ENCODE measurements around the gene KLF9. TPM values are rescaled to one million over a fixed set of nuclear protein-coding genes. Genes with fewer than 3 reads are reported as not detected.

KLF9 gene
- total and polyA plus RNA-seq, 2 donors from 2014 or later: 23.5 to 100 TPM

DNA sequence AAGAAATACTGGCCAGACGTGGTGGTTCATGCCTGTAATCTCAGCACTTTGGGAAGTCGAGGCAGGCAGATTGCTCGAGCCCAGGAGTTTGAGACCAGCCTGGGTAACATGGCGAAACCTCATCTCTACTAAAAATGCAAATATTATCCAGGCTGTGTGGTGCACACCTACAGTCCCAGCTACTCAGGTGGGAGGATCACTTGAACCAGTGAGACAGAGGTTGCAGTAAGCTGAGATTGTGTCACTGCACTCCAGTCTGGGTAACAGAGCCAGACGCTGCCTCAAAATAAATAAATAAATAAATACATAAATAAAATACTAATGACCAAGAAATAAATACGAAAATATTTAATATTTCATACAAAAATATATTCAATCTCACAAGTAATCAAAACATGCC is 18.8 kb downstream of the KLF9 start:
- Histone ChIP-seq H3K36me3 (ENCODE audit: control insufficient read depth in 2 of 3, insufficient read depth in 3 of 3, low read length in 3 of 3) (no peaks in the 10 kb centered on the region), H3K9me3 (ENCODE audit: control insufficient read depth in 2 of 3, insufficient read depth in 1 of 3, low read length in 3 of 3) (no peaks in the 10 kb centered on the region), H3K4me1 (ENCODE audit: control insufficient read depth in 2 of 3, insufficient read depth in 2 of 3, low read depth in 1 of 3, low read length in 3 of 3) (peaks cover 0 to 53% (median 34%) of the 10 kb centered on the region in 3 donors), H3K27me3 (ENCODE audit: control insufficient read depth, insufficient read depth, low read length) (no peaks in the 10 kb centered on the region), H3K27ac (ENCODE audit: low read depth in 2 of 2, low read length in 2 of 2) (no peak overlapping the region), H3K4me3 (ENCODE audit: low read length in 3 of 3) (no peak overlapping the region), H3K9ac (ENCODE audit: low read length in 3 of 3) (no peak overlapping the region)
- FAIRE-seq: peak; percentile 29
- intact Hi-C loops (cut with DNase I): no loop called here
- DNase-seq: no peak
- TF ChIP-seq, protein P1, sequence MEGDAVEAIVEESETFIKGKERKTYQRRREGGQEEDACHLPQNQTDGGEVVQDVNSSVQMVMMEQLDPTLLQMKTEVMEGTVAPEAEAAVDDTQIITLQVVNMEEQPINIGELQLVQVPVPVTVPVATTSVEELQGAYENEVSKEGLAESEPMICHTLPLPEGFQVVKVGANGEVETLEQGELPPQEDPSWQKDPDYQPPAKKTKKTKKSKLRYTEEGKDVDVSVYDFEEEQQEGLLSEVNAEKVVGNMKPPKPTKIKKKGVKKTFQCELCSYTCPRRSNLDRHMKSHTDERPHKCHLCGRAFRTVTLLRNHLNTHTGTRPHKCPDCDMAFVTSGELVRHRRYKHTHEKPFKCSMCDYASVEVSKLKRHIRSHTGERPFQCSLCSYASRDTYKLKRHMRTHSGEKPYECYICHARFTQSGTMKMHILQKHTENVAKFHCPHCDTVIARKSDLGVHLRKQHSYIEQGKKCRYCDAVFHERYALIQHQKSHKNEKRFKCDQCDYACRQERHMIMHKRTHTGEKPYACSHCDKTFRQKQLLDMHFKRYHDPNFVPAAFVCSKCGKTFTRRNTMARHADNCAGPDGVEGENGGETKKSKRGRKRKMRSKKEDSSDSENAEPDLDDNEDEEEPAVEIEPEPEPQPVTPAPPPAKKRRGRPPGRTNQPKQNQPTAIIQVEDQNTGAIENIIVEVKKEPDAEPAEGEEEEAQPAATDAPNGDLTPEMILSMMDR (IDR thresholded peaks at IDR 0.05; ENCODE audit: borderline replicate concordance, extremely low read depth, insufficient read depth): no peak

DNA sequence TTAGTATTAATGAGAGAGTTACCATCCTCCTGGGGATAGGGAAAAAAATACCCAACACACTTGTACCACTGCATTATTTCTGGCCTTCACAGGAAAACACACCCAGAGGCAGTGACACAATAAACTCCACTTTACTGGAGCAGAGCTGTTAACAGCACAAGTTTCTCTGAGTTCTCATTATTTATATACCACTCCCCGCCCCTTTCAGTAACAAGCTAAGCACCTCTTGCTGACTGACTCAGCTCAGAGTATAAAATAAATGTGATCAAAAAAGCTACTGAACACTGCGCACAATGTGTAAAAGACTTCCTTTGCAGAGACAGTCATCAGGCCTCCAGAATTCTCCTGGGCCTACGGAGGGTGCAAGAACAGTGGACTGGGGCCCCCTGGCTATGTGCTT is 21.6 kb downstream of the KLF9 start:
- Histone ChIP-seq H3K36me3 (ENCODE audit: control insufficient read depth in 2 of 3, insufficient read depth in 3 of 3, low read length in 3 of 3) (no peaks in the 10 kb centered on the region), H3K9ac (ENCODE audit: low read length in 3 of 3) (no peak overlapping the region), H3K4me3 (ENCODE audit: low read length in 3 of 3) (peak overlapping the region in 1 of 3 donors; percentile 26), H3K27me3 (ENCODE audit: control insufficient read depth, insufficient read depth, low read length) (no peaks in the 10 kb centered on the region), H3K27ac (ENCODE audit: low read depth in 2 of 2, low read length in 2 of 2) (no peak overlapping the region), H3K9me3 (ENCODE audit: control insufficient read depth in 2 of 3, insufficient read depth in 1 of 3, low read length in 3 of 3) (no peaks in the 10 kb centered on the region), H3K4me1 (ENCODE audit: control insufficient read depth in 2 of 3, insufficient read depth in 2 of 3, low read depth in 1 of 3, low read length in 3 of 3) (peaks cover 0 to 43% (median 35%) of the 10 kb centered on the region in 3 donors)
- TF ChIP-seq, protein P1 (IDR thresholded peaks at IDR 0.05; ENCODE audit: borderline replicate concordance, extremely low read depth, insufficient read depth): no peak
- intact Hi-C loops (cut with DNase I): no loop called here
- FAIRE-seq: no peak
- no peak for DNase-seq

GRCh38 chr9:70392189-70392588 is 22.3 kb downstream of the KLF9 start:
- TF ChIP-seq, protein P1 (IDR thresholded peaks at IDR 0.05; ENCODE audit: borderline replicate concordance, extremely low read depth, insufficient read depth): no peak
- Histone ChIP-seq H3K4me3 (ENCODE audit: low read length in 3 of 3) (peak overlapping the region in 1 of 3 donors; percentile 26), H3K4me1 (ENCODE audit: control insufficient read depth in 2 of 3, insufficient read depth in 2 of 3, low read depth in 1 of 3, low read length in 3 of 3) (peaks cover 0 to 40% (median 31%) of the 10 kb centered on the region in 3 donors), H3K9me3 (ENCODE audit: control insufficient read depth in 2 of 3, insufficient read depth in 1 of 3, low read length in 3 of 3) (no peaks in the 10 kb centered on the region), H3K27ac (ENCODE audit: low read depth in 2 of 2, low read length in 2 of 2) (no peak overlapping the region), H3K36me3 (ENCODE audit: control insufficient read depth in 2 of 3, insufficient read depth in 3 of 3, low read length in 3 of 3) (peaks cover 0 to under 1% (median 0%) of the 10 kb centered on the region in 3 donors), H3K27me3 (ENCODE audit: control insufficient read depth, insufficient read depth, low read length) (no peaks in the 10 kb centered on the region), H3K9ac (ENCODE audit: low read length in 3 of 3) (no peak overlapping the region)
- intact Hi-C loops (cut with DNase I): no loop called here
- DNase-seq (no peak), FAIRE-seq (no peak)

DNA sequence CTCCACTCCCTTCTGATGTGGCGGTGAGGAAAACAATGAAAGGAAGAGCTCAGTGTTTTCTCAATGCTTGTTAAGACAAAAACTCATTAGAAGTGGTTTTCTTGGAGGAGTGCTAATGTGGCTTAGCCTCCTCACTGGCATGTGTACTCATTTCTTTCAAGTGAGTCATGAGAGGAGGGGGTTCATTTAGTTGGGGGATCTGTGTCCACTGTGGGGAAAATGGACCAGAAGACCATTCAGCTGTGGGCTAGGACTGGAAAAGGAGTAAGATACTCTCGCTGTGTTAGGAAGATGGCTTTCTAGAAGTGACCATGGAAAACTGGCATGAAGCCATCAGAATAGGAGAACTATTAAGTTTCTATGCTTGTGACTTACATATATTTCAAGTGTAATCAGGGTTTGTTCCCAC is 23.5 kb downstream of the KLF9 start:
- peaks cover 0 to 13% (median 3%) of the 10 kb centered on the region in 3 donors for H3K36me3 ChIP-seq (ENCODE audit: control insufficient read depth in 2 of 3, insufficient read depth in 3 of 3, low read length in 3 of 3)
- peaks cover 0 to 40% (median 31%) of the 10 kb centered on the region in 3 donors for H3K4me1 ChIP-seq (ENCODE audit: control insufficient read depth in 2 of 3, insufficient read depth in 2 of 3, low read depth in 1 of 3, low read length in 3 of 3)
- H3K27me3 ChIP-seq (ENCODE audit: control insufficient read depth, insufficient read depth, low read length): no peaks in the 10 kb centered on the region
- TF ChIP-seq, protein P1 (IDR thresholded peaks at IDR 0.05; ENCODE audit: borderline replicate concordance, extremely low read depth, insufficient read depth): no peak
- no peak overlapping the region for H3K4me3 ChIP-seq (ENCODE audit: low read length in 3 of 3)
- H3K27ac ChIP-seq (ENCODE audit: low read depth in 2 of 2, low read length in 2 of 2): peak overlapping the region; percentile 7 to 11
- intact Hi-C loops (cut with DNase I): no loop called here
- DNase-seq (no peak), FAIRE-seq (no peak)
- H3K9ac ChIP-seq (ENCODE audit: low read length in 3 of 3): no peak overlapping the region
- no peaks in the 10 kb centered on the region for H3K9me3 ChIP-seq (ENCODE audit: control insufficient read depth in 2 of 3, insufficient read depth in 1 of 3, low read length in 3 of 3)
